Myocyte (in vitro differentiated cells): ENCODE data around the gene SLC24A4. TPM values are rescaled to one million over a fixed set of nuclear protein-coding genes. Genes with fewer than 3 reads are reported as not detected.

Experiments used
- DNase-seq: peaks from one replicate; pipeline ENCODE4 v3.0.0-alpha.2; 2012; ENCODE audit warnings: low read depth
- total RNA-seq: library from RNA; depleted of rRNA; stranded (reverse); fragments of >200 nt; gene quantifications from 2 replicates; pipeline ENCODE4 v1.2.3, GENCODE V29; 2014

The SLC24A4 gene
- total RNA-seq, 1 donor from 2014 or later: not detected

GRCh38 chr14:92496191-92496857 lies 173.4 kb downstream of the SLC24A4 start:
- peak; percentile 53 for DNase-seq

DNA sequence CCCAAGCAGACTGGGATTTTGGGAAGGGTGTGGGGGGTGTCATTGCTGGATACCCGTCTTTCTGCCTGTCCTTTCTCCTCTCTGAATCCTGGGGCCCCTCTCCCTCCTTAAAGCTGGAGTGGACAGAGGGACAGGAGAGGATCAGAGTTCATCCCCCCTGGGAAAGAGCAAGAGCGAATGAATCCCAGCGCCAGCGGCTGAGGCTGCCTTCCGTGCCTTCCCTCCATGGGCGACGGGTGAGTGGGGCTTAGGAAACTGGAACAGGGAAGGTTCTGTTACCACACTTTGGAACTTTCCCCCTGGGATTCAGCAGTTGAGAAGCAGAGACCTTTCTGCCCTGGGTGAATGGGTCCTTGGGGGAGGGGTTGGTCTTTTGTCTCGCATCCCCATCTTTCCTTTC lies 174.4 kb downstream of the SLC24A4 start:
- DNase-seq: no peak

DNA sequence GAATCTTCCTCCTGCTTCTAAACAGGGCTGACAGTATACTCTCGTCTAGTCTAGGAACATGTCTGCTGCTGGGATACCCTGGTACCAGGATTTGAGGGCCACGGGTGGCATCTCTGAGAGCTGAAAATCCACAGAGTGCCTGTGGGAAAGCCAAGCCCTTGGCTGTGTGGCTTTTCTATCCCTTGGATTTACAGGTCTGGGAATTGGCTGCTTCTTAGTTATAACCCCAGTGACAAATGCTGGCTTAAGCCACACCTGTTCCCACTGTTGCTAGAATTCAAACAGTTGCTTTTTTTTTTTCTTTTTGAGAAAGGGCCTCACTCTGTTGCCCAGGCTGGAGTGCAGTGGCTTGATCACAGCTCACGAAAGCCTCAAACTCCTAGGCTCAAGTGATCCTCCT lies 176.3 kb downstream of the SLC24A4 start:
- DNase-seq: peak; percentile 80

- DNase-seq: no peak
Measured at GRCh38 chr14:92500491-92500941, 177.6 kb downstream of the SLC24A4 start.

GRCh38 chr14:92501891-92502351 lies 179.0 kb downstream of the SLC24A4 start:
- peak; percentile 40 for DNase-seq

DNA sequence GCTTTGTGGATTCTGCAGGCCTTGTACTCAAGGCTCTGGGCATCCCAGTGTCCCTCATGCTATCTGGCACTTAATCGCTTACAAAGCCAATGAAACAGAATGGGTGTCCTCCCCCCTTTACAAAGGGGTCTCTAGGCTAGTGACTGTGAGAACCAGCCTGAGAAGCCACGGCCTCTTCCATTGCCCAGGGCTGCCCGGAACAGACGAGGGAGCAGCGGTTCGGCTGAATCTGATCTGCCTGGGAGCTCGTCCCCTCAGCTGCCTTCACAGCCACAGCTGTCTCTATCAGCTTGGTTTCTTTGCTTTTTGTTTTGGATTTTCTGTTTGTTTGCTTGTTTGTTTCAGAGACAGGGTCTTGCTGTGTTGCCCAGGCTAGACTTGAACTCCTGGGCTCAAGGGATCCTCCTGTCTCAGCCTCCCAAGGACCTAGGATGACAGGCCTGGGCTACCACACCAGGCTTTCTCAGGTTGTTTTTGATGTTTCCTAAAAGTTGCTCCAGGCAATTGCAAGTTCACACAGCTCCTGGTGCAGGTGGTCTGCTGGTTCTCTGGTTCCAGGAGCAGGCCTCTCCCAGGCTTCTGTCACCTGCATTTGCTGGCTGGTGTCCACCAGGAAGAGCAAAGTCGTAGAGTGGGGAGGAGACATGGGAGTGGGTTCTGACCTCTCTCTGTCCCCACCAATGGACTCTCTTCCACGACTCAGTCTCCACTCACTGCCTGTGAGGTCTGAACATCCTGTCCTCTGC lies 179.7 kb downstream of the SLC24A4 start:
- DNase-seq: no peak

GRCh38 chr14:92503756-92504491 lies 181.0 kb downstream of the SLC24A4 start:
- peak; percentile 59 for DNase-seq

- DNase-seq: no peak
Measured at GRCh38 chr14:92505826-92506225, 182.9 kb downstream of the SLC24A4 start.

DNA sequence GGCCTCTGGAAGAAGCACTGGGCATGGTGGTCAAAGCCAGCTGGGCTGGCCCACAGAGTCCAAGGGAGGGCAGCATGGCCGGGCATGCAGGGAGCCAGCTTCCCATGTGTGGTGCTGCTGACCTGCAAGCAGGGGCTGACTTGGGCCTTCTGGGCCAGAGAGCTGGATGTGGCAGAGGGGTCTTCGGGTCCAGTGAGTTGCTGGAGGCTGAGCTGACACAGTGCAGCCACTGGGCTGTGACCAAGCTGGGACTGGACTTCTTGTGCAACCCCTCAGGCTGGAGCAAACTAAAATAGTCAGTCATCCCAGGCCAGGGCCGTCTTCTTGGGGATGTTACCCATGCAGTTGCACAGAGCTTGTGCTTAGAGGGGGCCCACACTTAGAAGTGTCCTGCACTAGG lies 183.3 kb downstream of the SLC24A4 start:
- no peak for DNase-seq

- no peak for DNase-seq
Measured at GRCh38 chr14:92507174-92507768, 184.3 kb downstream of the SLC24A4 start.

DNA sequence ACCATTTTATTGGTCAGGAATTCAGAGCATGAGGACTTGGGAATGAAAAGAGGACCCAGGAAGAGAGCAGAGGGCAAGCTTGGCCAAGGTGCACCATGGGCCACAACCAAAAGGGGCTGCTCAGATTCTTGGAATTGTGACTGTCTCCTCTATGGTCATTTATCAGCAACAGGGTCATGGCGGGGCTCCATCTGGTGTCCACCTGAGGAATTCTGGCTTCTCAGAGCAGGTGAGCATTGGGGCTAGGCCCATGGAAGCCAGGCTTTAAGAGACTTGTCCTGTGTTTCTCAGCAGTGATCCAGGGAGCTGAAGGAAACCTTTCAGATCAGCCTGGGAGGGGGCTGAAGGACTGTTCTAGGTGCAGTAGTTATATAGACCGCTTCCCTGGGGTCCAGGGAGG lies 188.0 kb downstream of the SLC24A4 start:
- DNase-seq: no peak

DNA sequence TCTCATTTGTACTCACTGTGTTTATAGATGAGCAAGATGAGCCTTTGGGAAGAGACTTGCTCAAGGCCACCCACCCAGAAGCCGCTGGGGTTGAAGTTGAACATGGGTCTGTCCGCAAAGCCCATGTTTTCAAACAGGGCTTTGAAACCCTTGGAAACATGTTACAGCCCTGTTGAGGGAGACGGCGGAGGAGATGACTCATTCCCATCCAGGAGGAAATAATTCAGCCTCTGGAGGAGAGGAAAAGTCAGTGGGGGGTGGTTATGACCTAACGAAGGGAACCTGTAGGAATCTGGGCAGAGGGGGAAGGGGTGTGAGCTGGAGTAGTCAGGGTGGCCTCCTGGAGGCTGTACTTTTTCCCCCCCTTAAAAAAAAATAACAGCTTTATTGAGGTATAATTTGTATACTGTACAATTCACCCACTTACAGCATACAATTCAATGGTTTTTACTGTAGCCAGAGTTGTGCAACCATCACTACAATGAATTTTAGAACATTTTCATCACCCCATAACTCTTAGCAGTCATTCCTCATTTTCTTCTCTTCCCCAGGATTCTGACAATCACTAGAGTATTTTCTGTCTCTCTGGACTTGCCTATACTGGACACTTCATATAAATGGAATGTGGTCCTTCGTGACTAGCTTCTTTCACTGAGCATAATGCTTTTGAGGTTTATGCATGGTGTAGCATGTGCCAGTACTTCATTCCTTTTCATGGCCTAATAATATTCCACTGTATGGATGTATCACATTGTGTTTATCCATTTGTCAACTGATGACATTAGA lies 188.7 kb downstream of the SLC24A4 start:
- DNase-seq: peak; percentile 27

DNA sequence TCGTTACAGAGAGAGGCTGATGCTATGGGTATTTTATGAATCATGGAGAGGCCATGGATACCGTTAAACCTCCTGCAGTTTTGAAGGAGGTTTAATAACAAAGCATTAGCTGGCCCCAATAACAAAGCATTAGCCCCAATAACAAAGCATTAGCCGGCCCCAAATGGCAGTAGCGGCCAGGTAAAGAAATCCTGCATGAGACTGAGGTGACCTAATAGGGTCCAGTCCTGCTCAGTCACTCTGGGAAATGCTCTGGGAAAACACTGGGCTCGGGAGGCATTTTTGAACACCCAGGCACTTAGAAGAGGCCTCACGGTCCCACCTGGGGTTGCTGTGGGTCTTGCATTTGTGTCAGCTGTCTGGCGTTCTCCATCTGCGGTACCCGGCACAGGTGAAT lies 189.8 kb downstream of the SLC24A4 start:
- DNase-seq: no peak

DNA sequence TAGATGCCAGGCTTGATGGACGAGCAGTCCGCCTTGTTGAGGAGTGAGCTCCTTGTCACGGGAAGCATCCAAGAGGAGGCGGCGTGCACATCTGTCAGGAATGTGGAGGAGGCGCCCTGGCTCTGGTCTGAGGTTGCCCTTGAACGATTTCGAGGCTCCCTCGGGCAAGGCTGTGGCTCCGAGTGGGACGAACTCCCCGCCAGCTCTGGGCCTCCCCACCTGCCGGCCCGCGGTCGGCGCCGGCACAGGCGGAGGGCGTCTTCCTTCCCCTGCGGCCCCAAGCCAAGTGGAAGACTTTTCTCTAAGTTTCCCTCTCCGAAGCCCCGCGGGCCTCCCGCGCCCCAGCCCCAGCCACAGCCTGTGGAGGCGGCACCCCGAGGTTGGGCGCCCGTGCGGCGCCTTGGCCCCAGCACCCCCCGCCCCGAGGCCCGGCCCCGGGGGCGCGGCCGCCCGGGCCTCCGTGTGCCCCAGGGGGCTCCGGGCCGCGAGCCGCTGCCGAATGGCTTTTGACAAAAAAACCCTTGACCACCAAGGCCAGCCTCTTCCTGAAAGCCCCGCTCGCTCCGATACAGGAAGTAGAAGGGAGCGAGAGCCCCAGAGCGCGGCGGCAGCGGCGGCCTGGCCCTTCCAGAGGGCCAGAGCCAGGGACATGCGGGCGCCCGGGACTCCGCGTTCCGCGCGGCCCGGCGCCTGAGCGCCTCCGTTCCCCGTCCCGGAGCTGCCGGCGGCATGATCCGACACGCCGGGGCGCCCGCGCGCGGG lies 190.4 kb downstream of the SLC24A4 start, which contains the start of gene RIN3:
RIN3 (plus strand) TSS at position 578 of the 762 bp plus-strand sequence; CDS start at position 730, 152 bp downstream.
- DNase-seq: peak; percentile 47

DNA sequence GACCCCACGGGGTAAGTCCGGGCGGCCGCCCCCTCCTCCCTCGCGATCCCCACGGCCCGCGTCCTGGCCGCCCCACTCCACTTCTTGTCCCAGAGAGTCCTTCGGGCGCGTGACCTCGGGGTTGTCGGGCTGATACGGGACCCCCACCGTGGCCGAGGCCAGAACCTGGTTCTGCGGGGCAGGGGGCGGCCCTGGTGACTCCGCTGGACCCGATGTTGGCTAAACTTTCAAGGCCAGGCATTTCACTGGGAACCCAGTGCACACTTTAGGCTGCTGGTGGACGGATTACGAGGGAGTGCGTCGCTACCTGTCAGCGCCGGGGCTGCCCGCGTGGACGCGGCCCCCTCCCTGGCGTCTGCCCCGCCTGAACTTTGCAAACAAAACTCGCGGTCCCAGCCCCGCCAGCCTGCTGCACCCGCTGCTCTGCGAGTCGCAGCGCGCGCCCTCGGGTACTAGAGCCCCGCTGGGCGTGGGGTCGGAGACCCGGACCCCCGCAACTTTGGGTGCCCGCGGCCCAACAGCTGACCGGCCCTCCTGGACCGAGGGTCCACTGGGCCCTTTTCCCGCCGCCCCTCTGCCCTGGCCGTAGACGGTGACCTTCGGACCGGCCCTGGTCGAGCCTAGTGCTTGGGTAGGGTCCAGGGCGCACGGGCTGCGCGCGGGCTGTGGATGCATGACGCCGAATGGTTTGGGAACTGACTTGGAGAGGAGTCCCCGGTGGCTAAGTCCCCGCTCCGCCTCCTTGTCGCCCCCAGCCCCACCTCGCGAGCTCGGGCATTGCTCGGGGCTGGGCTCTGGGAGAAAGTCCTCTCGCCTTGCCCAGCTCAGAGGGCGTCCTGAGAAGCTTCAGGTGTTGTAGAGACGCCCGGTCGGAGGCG lies 191.2 kb downstream of the SLC24A4 start:
- DNase-seq: no peak

GRCh38 chr14:92514844-92515514 lies 192.0 kb downstream of the SLC24A4 start:
- no peak for DNase-seq

DNA sequence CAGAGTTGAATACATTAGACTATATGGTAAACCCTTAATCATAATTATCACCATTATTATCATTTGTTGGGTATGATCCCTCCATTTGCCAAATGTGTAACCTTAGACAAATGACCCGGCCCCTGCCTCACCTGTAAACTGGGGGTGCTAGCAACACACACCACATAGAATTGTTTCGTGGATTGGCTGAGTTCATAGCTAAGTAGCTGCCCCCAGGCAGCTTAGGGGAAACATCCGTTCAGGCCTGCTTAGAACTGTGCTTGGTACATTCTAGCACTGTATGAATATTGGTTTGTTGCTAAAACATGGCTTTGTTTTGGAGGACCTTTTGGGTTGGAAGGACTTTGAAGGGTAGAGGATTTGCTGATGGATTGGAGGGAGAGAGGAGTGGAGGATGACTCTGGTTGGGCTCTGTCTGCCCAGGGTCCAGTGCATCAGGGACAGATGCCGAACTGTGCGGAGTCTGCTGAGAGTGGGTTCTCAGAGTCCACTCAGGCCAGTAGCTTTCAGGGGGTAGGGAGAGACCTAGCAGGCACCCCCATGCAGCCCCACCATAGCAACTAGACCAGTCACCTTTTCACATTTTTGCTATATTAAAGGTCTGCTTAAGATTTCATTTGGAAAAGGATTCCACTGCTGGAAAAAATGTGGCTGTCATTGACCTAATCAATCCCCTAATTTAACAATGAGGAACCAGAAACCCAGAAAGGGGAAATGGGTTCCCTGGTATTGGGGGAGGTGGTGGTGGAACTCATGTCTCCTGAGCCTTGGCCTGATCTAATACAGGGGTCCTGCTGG lies 192.8 kb downstream of the SLC24A4 start:
- no peak for DNase-seq
